Endometrial microvascular endothelial cells (primary cell): ENCODE data around the gene PRKCZ. TPM values are rescaled to one million over a fixed set of nuclear protein-coding genes. Genes with fewer than 3 reads are reported as not detected.
"Not testable (repeated sequence)": the region's sequence is repeated elsewhere in the genome, so short reads cannot be mapped to it uniquely, and the experiment has no call there.

Experiments used
- in situ Hi-C: cut with HindIII; loops from 2 replicates; pipeline ENCODE4 v1.10.0; 2017; ENCODE audit warnings: low sequenced_read_pairs, low pct_unique_long_range_greater_than_20kb; ENCODE audit errors: inconsistent ontology term
- total RNA-seq: library from RNA; depleted of rRNA; stranded (reverse); fragments of >200 nt; gene quantifications from one replicate; pipeline ENCODE4 v1.2.3, GENCODE V29; 2015; ENCODE audit errors: inconsistent ontology term

PRKCZ gene
- total RNA-seq, 1 donor from 2014 or later, result 3.6 TPM

DNA sequence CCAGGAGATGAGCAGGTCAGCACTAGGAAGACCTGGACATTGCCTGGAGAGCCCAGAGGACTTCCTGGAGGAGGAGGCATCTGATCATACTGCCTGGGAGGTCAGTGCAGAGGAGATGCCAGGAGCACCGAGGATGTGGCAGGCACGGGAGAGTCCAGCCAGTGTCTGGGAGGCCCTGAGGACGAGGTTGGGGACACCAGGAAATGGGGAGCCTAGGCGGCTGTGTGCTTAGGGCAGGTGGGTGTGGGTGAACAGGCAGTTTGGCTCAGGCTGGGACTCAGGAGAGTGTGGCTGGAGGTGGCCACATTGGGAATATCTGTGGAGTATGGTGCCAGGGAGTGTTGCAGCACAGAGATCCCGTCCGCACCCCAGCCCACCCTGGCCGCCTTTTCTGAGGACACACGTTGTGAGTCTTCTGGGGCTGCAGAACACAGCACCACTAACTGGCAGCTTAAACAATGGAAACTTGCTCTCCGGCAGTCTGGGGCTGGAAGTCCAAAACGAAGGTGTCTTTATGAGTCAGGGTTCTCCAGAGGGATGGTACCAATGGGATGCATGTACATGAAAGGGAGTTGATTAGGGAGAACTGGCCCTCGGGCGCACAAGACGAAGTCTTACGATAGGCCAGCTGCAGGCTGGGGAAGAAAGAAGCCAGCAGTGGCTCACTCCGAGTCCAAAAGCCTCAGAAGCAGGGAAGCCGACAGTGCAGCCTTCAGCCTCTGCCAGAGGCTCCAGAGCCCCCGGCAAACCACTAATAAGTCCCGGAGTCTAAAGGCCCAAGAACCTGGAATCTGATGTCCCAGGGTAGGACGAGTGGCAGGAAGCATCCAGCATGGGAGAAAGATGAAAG, 86.4 kb downstream of the PRKCZ start:
- in situ Hi-C loops, result no loop called here

DNA sequence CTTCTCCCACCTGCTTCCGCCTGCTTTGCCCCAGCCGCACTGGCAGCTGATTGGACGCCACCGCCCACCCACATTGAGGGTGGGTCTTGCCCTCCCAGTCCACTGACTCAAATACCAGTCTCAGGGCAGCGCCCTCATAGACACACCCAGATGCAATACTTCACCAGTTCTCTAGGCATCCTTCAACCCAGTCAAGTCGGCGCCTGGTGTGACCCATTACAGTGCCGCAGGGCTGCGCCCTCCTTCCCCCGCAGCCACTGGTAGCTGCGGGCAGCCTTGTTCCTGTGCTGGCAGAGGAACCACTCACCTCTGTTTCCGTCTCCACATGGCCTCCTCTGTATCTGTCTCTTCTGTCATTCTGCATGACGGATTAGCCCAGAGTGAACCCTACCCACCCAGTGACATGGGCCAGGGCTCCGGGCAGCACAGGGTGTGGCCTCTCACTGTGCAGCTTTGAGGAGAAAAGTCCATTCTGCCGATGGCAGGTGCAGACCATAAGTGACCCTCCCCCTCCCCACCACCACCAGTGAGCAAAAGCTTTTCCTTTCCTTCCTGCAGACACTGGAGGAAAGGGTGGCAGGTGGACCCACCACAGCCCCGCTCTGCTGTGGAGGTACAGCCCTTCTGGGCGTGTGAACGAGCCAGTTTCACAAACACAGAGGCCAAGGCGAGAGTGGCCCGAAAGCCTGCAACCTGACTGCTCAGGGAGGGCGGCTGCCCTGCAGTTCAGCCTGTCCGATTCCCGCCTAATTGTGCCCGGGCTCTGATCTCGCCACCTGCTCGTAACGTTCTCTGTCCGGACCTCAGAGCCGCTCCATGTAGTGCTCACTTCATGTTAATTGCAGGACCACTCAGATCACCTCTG, 87.3 kb downstream of the PRKCZ start:
- in situ Hi-C loops, result no loop called here

DNA sequence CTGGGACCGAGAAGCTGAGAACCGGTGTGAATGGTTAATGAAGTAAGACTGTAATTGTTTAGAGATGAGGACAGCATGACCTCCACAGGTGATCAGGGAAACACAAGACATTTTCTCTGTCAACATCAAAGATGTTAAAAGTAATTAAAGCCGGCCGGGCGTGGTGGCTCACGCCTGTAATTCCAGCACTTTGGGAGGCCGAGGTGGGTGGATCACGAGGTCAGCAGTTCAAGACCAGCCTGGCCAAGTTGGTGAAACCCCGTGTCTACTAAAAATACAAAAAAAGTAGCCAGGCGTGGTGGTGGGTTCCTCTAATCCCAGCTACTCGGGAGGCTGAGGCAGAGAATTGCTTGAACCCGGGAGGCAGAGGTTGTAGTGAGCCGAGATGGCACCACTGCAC, 88.9 kb downstream of the PRKCZ start:
- in situ Hi-C loops, result not testable (repeated sequence)

DNA sequence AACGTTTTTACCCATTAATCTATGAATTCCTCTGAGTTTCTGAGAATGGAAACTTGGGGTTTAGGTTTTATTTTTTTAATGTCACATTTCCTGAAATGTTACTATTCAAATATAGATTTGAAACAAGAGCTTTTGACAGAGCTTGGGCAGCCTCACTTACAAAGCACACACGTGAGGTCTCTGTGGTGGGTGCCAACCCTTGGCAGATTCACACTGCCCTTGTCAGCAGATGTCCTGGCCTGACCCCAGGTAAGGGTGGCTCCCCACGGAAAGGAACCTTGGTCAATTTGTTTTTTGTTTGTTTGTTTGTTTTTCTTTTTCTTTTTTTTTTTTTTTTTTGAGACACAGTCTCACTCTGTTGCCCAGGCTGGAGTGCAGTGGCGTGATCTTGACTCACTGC, 90.8 kb downstream of the PRKCZ start:
- in situ Hi-C loops, result no loop called here

DNA sequence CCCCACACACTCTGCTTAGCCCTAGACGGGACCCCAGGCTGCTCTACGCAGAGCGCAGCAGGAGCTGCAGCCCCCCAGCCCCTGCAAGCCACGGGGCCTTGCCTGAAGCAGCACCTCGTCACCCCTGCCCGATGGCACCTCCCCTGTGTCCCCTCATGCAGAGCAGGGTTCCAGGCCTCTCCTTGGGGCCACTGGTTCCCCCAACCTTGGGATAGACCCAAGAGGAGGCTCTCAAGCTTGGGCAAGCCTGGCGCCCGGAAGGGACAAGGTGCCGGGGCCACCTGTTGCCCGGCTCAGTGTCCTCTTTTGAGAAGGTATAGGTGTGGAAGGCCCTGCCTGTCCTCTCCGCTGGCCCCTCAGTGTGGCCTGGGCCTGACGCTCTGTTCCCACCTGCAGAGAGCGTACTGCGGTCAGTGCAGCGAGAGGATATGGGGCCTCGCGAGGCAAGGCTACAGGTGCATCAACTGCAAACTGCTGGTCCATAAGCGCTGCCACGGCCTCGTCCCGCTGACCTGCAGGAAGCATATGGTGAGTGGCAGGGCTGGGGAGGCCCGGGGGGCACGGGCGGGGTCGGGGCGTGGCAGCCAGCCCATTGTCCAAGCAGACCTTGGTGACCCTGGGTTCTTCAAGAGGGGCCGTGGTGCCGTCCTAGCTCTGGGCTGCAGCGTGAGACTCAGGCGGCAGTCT, 93.7 kb downstream of the PRKCZ start:
- in situ Hi-C loops, result no loop called here

DNA sequence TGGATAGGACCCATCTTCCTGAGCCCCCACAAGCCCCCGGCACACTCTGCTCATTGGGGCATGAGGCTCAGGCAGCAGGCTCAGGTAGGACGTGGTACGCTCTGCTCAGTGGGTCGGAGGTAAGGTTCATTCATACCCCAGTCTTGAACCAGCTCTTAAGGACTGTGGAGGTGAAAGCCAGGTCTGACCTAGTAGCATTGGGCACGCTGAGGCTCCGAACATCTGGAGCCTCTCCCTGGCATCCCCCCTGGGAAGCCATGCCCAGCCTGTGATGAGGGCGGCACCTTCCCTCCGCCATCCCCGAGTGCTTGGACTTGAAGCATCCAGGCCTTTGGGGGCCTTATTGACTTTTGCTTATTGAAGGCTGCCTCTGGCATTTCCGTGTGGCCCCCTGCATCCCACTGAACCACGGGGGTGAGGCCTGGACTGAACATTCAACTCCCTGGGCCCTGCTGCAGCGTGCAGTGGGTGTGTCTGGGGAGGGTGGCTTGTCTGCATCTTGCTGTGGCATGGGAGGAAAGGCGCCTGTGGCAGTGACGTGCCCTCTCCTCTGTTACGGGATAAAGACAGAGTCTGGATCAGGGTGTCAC, 94.4 kb downstream of the PRKCZ start:
- in situ Hi-C loops, result no loop called here

DNA sequence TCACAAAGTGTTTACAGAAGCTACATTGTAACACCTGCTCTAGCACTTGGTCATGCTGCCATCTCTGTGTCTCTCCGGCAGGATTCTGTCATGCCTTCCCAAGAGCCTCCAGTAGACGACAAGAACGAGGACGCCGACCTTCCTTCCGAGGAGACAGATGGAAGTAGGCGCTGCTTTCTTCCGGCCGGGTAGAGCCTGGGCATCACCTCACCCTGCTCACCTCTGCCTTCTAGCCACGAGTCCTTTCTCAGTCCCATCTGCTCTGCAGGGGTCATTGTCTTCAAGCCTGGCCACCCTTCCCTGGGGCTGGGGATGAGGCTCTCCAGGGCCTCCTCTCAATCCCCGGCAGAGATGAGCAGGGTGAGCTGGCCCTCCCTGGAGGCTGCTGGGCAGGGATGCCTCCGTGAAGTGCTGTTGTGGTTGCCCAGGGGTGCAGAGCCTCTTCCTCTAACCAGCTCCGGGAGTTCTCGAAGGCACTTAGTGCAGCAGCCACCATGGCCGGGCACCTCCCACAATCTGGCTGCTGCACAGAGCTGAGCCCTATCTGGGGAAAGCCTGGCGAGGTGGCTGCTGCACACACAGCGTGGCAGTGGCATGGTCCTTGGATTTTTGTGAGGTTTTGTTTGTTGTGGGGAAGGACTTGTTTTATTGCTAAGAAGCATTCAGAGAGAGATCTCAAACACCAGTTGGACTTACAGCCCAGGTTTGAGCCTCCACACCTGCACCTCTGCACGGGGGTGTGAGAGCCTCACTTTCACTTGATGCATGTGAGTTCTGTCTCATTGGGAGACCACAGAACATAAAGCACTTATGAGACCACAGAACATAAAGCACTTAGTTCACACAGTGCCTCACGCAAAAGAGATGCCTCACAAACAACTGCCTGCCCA, 96.0 kb downstream of the PRKCZ start:
- in situ Hi-C loops, result no loop called here

DNA sequence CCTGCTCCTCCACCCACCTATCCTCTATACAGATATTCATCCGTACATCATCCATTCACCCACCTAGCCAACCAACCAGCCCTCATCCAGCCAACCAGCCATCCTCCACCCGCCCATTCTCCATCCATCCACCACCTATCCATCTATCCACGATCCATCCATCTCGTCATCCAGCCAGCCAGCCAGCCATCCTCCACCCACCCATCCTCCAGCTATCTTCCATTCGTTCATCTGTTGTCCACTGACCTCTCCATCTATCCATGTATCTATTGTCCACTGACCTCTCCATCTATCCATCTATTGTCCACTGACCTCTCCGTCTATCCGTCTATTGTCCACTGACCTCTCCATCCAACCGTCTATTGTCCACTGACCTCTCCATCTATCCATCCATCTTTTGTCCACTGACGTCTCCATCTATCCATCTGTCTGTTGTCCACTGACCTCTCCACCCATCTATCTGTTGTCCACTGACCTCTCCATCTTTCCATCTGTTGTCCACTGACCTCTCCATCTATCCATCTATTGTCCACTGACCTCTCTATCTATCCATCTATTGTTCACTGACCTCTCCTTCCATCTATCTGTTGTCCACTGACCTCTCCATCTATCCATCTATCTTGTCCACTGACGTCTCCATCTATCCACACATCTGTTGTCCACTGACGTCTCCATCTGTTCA, 96.8 kb downstream of the PRKCZ start:
- in situ Hi-C loops, result no loop called here

DNA sequence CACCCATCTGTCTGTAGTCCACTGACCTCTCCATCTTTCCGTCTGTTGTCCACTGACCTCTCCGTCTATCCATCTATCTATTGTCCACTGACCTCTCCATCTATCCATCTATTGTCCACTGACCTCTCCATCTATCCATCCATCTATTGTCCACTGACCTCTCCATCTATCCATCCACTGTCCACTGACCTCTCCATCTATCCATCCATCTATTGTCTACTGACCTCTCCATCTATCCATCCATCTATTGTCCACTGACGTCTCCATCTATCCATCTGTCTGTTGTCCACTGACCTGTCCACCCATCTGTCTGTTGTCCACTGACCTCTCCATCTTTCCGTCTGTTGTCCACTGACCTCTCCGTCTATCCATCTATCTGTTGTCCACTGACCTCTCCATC, 97.7 kb downstream of the PRKCZ start:
- in situ Hi-C loops, result not testable (repeated sequence)

DNA sequence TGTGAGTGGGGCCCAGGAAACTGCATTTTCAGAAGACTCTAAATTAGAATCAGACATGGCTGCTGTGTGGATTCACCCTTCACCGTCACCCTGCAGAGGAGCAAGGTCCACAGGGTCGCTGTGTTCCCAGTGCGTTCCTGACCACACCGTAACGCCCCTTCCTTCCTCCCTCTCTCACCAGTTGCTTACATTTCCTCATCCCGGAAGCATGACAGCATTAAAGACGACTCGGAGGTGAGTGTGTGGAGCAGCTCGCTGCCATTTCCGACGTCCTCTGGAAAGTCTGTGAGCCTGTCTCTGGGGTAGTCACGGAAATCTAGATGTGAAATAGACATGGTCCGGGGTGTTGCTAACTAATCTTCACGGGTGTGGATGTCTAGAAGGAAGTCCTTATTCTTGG, 98.5 kb downstream of the PRKCZ start:
- in situ Hi-C loops, result no loop called here

DNA sequence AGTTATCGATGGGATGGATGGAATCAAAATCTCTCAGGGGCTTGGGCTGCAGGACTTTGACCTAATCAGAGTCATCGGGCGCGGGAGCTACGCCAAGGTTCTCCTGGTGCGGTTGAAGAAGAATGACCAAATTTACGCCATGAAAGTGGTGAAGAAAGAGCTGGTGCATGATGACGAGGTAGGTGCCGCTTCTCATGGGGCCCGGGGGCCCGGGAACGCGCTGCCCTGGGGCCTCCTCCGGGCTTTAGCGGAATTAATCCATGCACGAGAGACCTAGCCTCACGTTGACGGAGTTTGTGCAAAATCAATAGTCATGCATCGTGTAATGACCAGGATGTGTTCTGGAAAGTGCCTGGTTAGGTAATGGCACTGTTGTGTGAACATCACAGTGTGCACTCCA, 100.6 kb downstream of the PRKCZ start:
- in situ Hi-C loops, result loop anchor here (25.0 kb wide), 1 partner anchor 214 kb away; no protein-coding TSS in a partner anchor

DNA sequence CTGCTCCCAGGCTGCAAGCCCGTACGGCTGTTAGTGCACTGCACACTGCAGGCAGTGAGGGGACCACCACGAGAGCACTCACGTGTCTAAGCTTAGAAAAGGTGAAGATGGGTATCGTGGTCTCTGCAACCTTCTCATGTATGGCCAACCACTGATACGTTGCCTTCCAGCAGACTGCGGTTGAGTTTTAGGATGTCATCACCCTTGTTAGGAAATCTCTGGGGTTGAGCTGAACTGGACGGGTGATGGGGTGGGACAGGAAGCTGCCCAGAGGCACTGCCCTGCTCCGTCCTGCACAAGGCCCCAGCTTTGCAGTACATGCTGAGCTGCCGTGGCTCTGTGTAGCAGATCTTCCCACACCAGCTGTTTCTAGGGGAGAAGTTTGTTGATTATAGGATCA, 101.0 kb downstream of the PRKCZ start:
- in situ Hi-C loops, result loop anchor here (25.0 kb wide), 1 partner anchor 214 kb away; no protein-coding TSS in a partner anchor

DNA sequence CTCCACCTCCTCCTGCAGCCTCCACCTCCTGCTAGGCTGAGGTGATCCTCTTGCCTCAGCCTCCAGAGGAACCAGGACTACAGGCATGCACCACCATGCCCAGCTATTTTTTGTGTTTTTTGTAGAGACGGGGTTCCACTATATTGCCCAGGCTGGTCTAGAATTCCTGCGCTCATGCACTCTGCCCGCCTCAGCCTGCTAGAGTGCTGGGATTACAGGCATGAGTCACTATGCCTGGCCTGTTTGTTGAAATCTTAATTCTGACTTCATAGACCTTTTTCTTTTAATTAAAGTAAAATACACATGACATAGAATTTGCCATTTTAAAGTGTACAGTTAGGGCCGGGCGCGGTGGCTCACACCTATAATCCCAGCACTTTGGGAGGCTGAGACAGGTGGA, 101.7 kb downstream of the PRKCZ start:
- in situ Hi-C loops, result loop anchor here (25.0 kb wide), 1 partner anchor 215 kb away; no protein-coding TSS in a partner anchor

DNA sequence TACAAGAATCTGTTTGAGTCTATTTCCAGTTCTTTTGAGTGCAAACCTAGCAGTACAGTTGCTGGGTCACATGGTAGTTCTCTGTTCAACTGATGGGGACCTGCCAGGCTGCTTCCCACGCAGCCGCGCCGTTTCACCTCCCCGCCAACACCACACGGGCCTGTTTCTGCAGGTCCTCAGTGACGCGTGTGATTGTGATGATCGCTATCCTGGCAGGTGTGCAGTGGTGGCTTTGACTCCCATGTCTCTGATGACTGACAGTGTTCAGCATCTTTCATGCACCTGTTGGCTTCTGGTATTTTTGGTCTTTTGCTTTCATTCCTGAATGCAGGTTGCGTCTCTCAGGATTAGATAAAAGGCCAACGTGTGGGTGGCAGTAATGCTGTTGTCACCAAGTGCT, 102.7 kb downstream of the PRKCZ start:
- in situ Hi-C loops, result loop anchor here (25.0 kb wide), 1 partner anchor 216 kb away; no protein-coding TSS in a partner anchor

DNA sequence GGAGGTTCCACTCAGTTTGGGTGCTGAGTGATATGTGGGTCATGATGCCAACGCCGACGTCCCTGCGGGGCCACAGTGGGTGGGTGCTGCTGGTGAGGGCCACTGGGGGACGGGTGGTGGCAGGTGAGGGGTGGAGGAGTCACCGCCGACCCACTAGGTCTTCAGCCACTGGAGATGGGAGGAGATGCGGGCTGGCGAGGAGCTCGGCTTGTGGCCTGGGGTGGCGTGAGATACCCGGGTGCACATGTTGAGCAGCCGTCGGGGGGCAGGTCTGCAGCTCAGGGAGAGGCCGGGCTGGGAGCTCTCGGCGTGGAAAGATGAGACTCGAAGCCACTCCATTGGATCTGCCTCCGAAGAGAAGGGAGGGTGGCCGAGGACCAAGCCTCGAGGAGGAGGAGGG, 103.8 kb downstream of the PRKCZ start:
- in situ Hi-C loops, result loop anchor here (25.0 kb wide), 1 partner anchor 217 kb away; no protein-coding TSS in a partner anchor

DNA sequence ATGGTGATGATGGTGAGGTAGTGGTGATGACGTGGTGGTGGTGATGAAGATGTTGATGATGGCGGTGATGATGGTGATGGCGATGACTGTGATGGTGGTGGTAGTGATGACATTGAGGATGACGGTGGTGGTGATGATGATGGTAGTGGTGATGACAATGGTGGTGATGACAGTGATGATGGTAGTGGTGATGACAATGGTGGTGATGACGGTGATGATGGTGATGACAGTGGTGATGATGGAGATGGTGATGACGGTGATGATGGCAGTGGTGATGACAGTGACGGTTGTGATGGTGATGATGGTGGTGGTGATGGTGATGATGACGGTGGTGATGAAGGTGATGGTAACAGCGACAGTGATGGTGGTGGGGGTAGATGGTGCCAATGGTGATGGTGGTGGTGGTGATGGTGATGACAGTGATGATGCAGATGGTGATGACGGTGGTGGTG, 105.0 kb downstream of the PRKCZ start:
- in situ Hi-C loops, result loop anchor here (25.0 kb wide), 1 partner anchor 218 kb away; no protein-coding TSS in a partner anchor

DNA sequence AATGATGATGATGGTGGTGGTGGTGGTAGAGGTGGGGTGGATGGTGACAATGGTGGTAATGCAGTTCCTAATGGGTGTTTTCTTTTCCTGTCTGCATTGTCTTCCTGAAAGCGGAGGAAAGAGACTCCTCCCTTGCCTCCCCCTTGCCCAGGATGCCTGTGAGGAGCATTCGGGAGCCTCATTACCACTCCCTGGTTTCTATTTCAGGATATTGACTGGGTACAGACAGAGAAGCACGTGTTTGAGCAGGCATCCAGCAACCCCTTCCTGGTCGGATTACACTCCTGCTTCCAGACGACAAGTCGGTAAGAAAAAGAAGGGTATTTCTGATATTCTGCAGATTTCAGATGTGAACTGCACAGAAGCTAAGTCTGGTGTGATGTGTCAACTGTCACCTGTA, 105.6 kb downstream of the PRKCZ start:
- in situ Hi-C loops, result loop anchor here (25.0 kb wide), 1 partner anchor 218 kb away; no protein-coding TSS in a partner anchor
